K562 (cell line): Measurements from ENCODE around the gene FBXO15. TPM values are rescaled to one million over a fixed set of nuclear protein-coding genes. Genes with fewer than 3 reads are reported as not detected.

ENCODE experiments used
- ATAC-seq: fragments of 200-7000 bp; cut with Tn5 transposase; 3 replicates; pipeline ENCODE4 v1.9.1; 2020; ENCODE audit warnings: moderate library complexity
- BruUV-seq: library from RNA; stranded (reverse); fragments of 400-500 nt; replicated peaks from 2 replicates; lab custom pipeline; 2021; lab: Mats Ljungman, UMichigan
- CTCF ChIA-PET: fragments of 300-600 bp; formaldehyde crosslinking; extraction: SDS; loops from one replicate; lab custom pipeline; 2021; ENCODE audit warnings: low intra/inter-chr PET ratio; lab: Yijun Ruan, JAX
- POLR2A ChIA-PET: fragments of 300-600, 350-650 bp; sonication (Branson Sonifier 250); formaldehyde crosslinking; extraction: SDS; loops from one replicate; lab custom pipeline; 2021; ENCODE audit warnings: antibody characterized with exemption, inconsistent platforms; lab: Yijun Ruan, JAX
- DNase-seq, 4 experiments: peaks; one replicate each; pipeline versions ENCODE4 v3.0.0 to v3.0.0-alpha.2; 2011 to 2018; ENCODE audit warnings: low spot score in 3 of 4, mixed read lengths in 3 of 4; ENCODE audit errors: extremely low read depth in 1 of 4
- FAIRE-seq: peaks from 2 replicates; lab custom pipeline; 2011; peaks lifted over from hg19 to GRCh38; lab: Jason Lieb, UNC
- H2AFZ ChIP-seq: 2 replicates; pipeline ENCODE4 v1.6.0; 2011; ENCODE audit warnings: low read depth, low read length, control low read depth, inconsistent platforms
- H3K27ac ChIP-seq: fragments of 200-600 bp; 3 replicates; pipeline ENCODE4 v1.8.0; 2011; ENCODE audit warnings: low read depth, mild to moderate bottlenecking, control low read depth, inconsistent platforms, low read length, moderate library complexity, mixed read lengths; ENCODE audit errors: extremely low read depth
- H3K27me3 ChIP-seq, 2 experiments: fragments of 300-600 bp in 1 of 2; 2 replicates in 1 of 2; 3 replicates in 1 of 2; pipeline versions ENCODE4 v1.6.0 to v1.8.0; 2011; ENCODE audit warnings: inconsistent platforms in 2 of 2, low read length in 2 of 2, mild to moderate bottlenecking in 1 of 2, mixed read lengths in 1 of 2, moderate library complexity in 1 of 2; ENCODE audit not compliant: control insufficient read depth in 2 of 2, insufficient read depth in 2 of 2
- H3K36me3 ChIP-seq: fragments of 300-600 bp; 3 replicates; pipeline ENCODE4 v1.8.0; 2011; ENCODE audit warnings: mild to moderate bottlenecking, low read length, inconsistent platforms; ENCODE audit not compliant: control insufficient read depth, insufficient read depth
- H3K4me1 ChIP-seq, 2 experiments: fragments of 200-600 bp in 1 of 2; replicated peaks in 1 of 2; 2 replicates in 1 of 2; 3 replicates in 1 of 2; pipeline versions ENCODE4 v1.5.1 to v1.8.0; 2011; ENCODE audit warnings: inconsistent platforms in 2 of 2, low read length in 2 of 2, mild to moderate bottlenecking in 1 of 2, mixed read lengths in 1 of 2, moderate library complexity in 1 of 2; ENCODE audit not compliant: control insufficient read depth in 2 of 2, insufficient read depth in 2 of 2
- H3K4me2 ChIP-seq: 2 replicates; pipeline ENCODE4 v1.6.1; 2011; ENCODE audit warnings: low read length, control low read depth, inconsistent platforms, mixed read lengths; ENCODE audit not compliant: insufficient read depth
- H3K4me3 ChIP-seq: fragments of 200-600 bp; sonication (generic), shearing (Covaris generic); 2 replicates; pipeline ENCODE4 v1.5.1; 2016; ENCODE audit warnings: control low read depth, inconsistent platforms
- H3K79me2 ChIP-seq: fragments of 200-600 bp; 3 replicates; pipeline ENCODE4 v1.8.0; 2011; ENCODE audit warnings: low read length, inconsistent platforms; ENCODE audit not compliant: control insufficient read depth, insufficient read depth
- H3K9ac ChIP-seq, 2 experiments: 2 replicates each; pipeline versions ENCODE4 v1.6.0 to v1.6.1; 2011; ENCODE audit warnings: low read depth in 2 of 2, low read length in 2 of 2, control low read depth in 1 of 2, inconsistent platforms in 1 of 2, mild to moderate bottlenecking in 1 of 2, mixed read lengths in 1 of 2; ENCODE audit not compliant: insufficient read depth in 1 of 2
- H3K9me1 ChIP-seq: one replicate; pipeline ENCODE4 v1.6.0; 2011; ENCODE audit warnings: inconsistent platforms, mild to moderate bottlenecking, low read length, moderate library complexity; ENCODE audit not compliant: control insufficient read depth, insufficient read depth
- H3K9me3 ChIP-seq: replicated peaks from 2 replicates; pipeline ENCODE4 v1.5.1; 2011; ENCODE audit warnings: low read depth, low read length, inconsistent platforms; ENCODE audit not compliant: control insufficient read depth, insufficient read depth
- H4K20me1 ChIP-seq: replicated peaks from 2 replicates; pipeline ENCODE4 v1.6.1; 2011; ENCODE audit warnings: low read length, inconsistent platforms, mixed read lengths; ENCODE audit not compliant: control insufficient read depth, insufficient read depth
- CTCFL ChIP-seq: IDR thresholded peaks from 2 replicates; pipeline ENCODE4 v1.6.1; 2011; ENCODE audit warnings: borderline replicate concordance, low read depth, mild to moderate bottlenecking, moderate library complexity, low read length; ENCODE audit not compliant: insufficient read depth, poor library complexity, severe bottlenecking
- KDM2B ChIP-seq: fragments of 250-450 bp; sonication (Bioruptor Pico); IDR thresholded peaks from 2 replicates; pipeline ENCODE4 v1.8.0; 2021; ENCODE audit warnings: mild to moderate bottlenecking, moderate library complexity
- MYC ChIP-seq, 2 experiments: fragments of 250-450 bp in 1 of 2; sonication (Bioruptor Pico) in 1 of 2; IDR thresholded peaks; 2 replicates each; pipeline versions ENCODE4 v1.5.1 to v1.6.1; 2012 to 2021; ENCODE audit warnings: low read depth in 2 of 2, borderline replicate concordance in 1 of 2, improper control_type of control experiment in 1 of 2, low read length in 1 of 2, mild to moderate bottlenecking in 1 of 2, moderate library complexity in 1 of 2
- NUFIP1 ChIP-seq: fragments of 450-650 bp; IDR thresholded peaks from 2 replicates; pipeline ENCODE4 v1.6.1; 2018; ENCODE audit not compliant: partially characterized antibody
- PML ChIP-seq: IDR thresholded peaks from 2 replicates; pipeline ENCODE4 v1.6.1; 2012; ENCODE audit warnings: low read length, inconsistent platforms
- RAD21 ChIP-seq, 2 experiments: fragments of 250-450 bp in 1 of 2; fragments of 450-650 bp in 1 of 2; sonication (Bioruptor Pico) in 1 of 2; formaldehyde crosslinking in 1 of 2; IDR thresholded peaks in 1 of 2; conservative IDR thresholded peaks in 1 of 2; 2 replicates each; pipeline versions ENCODE4 v1.4.0 to v1.8.0; 2020 to 2022; ENCODE audit warnings: mild to moderate bottlenecking in 2 of 2, moderate library complexity in 1 of 2
- RUNX1 ChIP-seq: sonication (generic); IDR thresholded peaks from 2 replicates; pipeline ENCODE4 v1.6.1; 2016; ENCODE audit warnings: antibody characterized with exemption, low read depth
- SMC3 ChIP-seq: conservative IDR thresholded peaks from 2 replicates; pipeline ENCODE4 v1.6.1; 2011; ENCODE audit warnings: low read depth, low read length, improper control_type of control experiment; ENCODE audit not compliant: insufficient read depth
- ZNF583 ChIP-seq: fragments of 250-450 bp; sonication (Bioruptor Pico); IDR thresholded peaks from 2 replicates; pipeline ENCODE4 v1.4.0; 2020
- WGBS: fragments of 100-300 bp; shearing (Covaris generic); methylation state at CpG from one replicate; pipeline ENCODE4 v1.1.6; 2016; ENCODE audit warnings: low coverage, mixed read lengths; ENCODE audit not compliant: insufficient coverage; ENCODE audit errors: missing lambda C conversion rate; 5-methylcytosine and 5-hydroxymethylcytosine counted together
- in situ Hi-C: fragments of 300-500 bp; cut with MboI; formaldehyde crosslinking; loops from 4 replicates; pipeline ENCODE4 v1.15.0; 2018; ENCODE audit warnings: inconsistent platforms, mixed read lengths
- intact Hi-C: fragments of 100-400 bp; cut with micrococcal nuclease; formaldehyde crosslinking; loops from 2 replicates; pipeline ENCODE4 v1.14.2; 2022
- polyA plus RNA-seq, 8 experiments: library from polyadenylated mRNA; depleted of rRNA in 4 of 8; stranded (reverse) in 5 of 8; unstranded in 3 of 8; fragments of >200 nt; fragmentation: Nextera tagmentation in 2 of 8; fragmentation: Illumina TruSeq in 1 of 8; extraction: Ambion mirVana in 2 of 8; extraction: Trizol in 1 of 8; gene quantifications; 2 replicates each; pipeline versions ENCODE4 v1.2.1 to v1.2.3, GENCODE V29; 2011 to 2014; ENCODE audit warnings: inconsistent platforms in 1 of 8, missing spikeins in 1 of 8
- total RNA-seq, 7 experiments: library from RNA; depleted of rRNA in 6 of 7; stranded (reverse); fragments of >200 nt in 6 of 7; fragmentation: Illumina TruSeq in 2 of 7; extraction: Trizol in 2 of 7; gene quantifications; 2 replicates each; pipeline versions ENCODE4 v1.2.1 to v1.2.3, GENCODE V29; 2011 to 2021; ENCODE audit warnings: low replicate concordance in 1 of 7
- TF ChIP-seq, protein P1 (sequence below), 3 experiments: IDR thresholded peaks in 2 of 3; conservative IDR thresholded peaks in 1 of 3; 2 replicates each; pipeline ENCODE4 v1.5.1; 2011 to 2012; ENCODE audit warnings: low read length in 3 of 3, mild to moderate bottlenecking in 3 of 3, control low read depth in 2 of 3, improper control_type of control experiment in 1 of 3, inconsistent platforms in 1 of 3, low read depth in 1 of 3, mixed read lengths in 1 of 3, moderate library complexity in 1 of 3; ENCODE audit not compliant: insufficient read depth in 2 of 3

Gene FBXO15
- total and polyA plus RNA-seq, 9 of the 15 experiments (the other 6 are each of a cell fraction or from before 2014, with no cell fraction given) = 0.07 to 0.43 (median 0.27) TPM; not detected in 1

DNA sequence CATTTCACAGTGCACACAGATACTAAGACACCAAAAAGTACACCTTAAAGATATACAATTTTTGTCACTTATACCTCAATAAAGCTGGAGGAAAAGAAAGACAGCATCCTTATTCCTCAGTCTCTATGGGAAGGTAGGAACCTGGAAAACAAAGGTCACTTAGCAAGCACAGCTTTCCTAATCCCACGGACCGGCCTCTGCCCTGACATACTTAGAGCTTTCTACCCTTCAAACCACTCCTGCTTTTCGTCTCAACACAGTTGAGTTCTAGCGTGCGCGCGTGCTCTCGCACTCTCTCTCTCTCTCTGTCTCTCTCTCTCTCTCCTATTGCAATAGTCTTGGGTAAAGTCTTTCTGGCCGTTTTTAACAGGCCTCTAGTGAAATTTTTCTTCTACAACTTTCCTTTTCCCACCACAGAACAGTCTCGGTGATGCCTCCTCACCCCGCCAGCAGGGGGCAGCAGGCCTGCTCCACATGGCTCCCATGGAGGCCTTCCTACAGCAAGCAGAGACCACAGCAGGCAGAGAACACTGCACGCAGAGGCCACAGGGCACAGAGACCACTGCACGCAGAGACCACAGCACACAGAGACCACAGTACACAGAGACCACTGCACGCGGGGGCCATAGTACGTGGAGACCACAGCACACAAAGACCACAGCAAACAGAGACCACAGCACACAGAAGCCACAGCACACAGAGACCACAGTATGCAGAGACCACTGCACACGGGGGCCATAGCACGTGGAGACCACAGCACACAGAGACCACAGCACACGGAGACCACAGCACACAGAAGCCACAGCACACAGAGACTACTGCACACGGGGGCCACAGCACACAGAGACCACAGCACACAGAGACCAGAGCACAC, 106.9 kb downstream of the FBXO15 start:
- peak; percentile 98 for ATAC-seq
- H3K36me3 ChIP-seq = no peaks in the 10 kb centered on the region
- no peak overlapping the region for H3K9ac ChIP-seq
- no peaks in the 10 kb centered on the region for H3K9me1 ChIP-seq
- 5% methylated on average over 14 of the region's 20 CpGs for WGBS
- H3K4me1 ChIP-seq = no peaks in the 10 kb centered on the region
- TF ChIP-seq NUFIP1 (no peak), MYC (IDR thresholded peaks at IDR 0.05; ENCODE audit: low read depth, low read length) (0 out of 2 replicates have a peak, but pooled peaks have one; percentile 38), MYC (CRISPR knock-in tag; IDR thresholded peaks at IDR 0.05; ENCODE audit: borderline replicate concordance, low read depth) (no peak), SMC3 (0 out of 2 replicates have a peak, but pooled peaks have one; percentile 31), KDM2B (CRISPR knock-in tag) (no peak), ZNF583 (CRISPR knock-in tag) (peak; percentile 92), RAD21 (CRISPR knock-in tag; conservative IDR thresholded peaks at IDR 0.05 in 1 of 2, IDR thresholded peaks at IDR 0.05 in 1 of 2) (peak; percentile 42 to 55), RUNX1 (no peak), PML (no peak), CTCFL (peak; percentile 62)
- TF ChIP-seq, protein P1, sequence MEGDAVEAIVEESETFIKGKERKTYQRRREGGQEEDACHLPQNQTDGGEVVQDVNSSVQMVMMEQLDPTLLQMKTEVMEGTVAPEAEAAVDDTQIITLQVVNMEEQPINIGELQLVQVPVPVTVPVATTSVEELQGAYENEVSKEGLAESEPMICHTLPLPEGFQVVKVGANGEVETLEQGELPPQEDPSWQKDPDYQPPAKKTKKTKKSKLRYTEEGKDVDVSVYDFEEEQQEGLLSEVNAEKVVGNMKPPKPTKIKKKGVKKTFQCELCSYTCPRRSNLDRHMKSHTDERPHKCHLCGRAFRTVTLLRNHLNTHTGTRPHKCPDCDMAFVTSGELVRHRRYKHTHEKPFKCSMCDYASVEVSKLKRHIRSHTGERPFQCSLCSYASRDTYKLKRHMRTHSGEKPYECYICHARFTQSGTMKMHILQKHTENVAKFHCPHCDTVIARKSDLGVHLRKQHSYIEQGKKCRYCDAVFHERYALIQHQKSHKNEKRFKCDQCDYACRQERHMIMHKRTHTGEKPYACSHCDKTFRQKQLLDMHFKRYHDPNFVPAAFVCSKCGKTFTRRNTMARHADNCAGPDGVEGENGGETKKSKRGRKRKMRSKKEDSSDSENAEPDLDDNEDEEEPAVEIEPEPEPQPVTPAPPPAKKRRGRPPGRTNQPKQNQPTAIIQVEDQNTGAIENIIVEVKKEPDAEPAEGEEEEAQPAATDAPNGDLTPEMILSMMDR (IDR thresholded peaks at IDR 0.05 in 2 of 3, conservative IDR thresholded peaks at IDR 0.05 in 1 of 3; ENCODE audit: insufficient read depth in 2 of 3, low read depth in 1 of 3, low read length in 3 of 3) = peak; percentile 63 to 69 (median 63)
- H3K4me3 ChIP-seq = no peak overlapping the region
- CTCF ChIA-PET = no interaction called here
- H4K20me1 ChIP-seq = no peaks in the 10 kb centered on the region
- in situ Hi-C loops (no loop called here), intact Hi-C loops (loop anchor here (2.0 kb wide), 2 partner anchors 76 to 302 kb away; no protein-coding TSS in a partner anchor)
- peak; percentile 52 to 64 (median 57) for DNase-seq
- H3K27me3 ChIP-seq = no peaks in the 10 kb centered on the region
- peak; percentile 81 for FAIRE-seq
- POLR2A ChIA-PET = no interaction called here
- no TSS peak for BruUV-seq
- H3K27ac ChIP-seq = no peak overlapping the region
- H3K4me2 ChIP-seq = no peak overlapping the region
- H2AFZ ChIP-seq = peak overlapping the region; percentile 62
- no peaks in the 10 kb centered on the region for H3K79me2 ChIP-seq
- no peaks in the 10 kb centered on the region for H3K9me3 ChIP-seq
